ENCODE data around the gene MTFP1.
"Not testable (repeated sequence)": the region's sequence is repeated elsewhere in the genome, so short reads cannot be mapped to it uniquely, and the experiment has no call there.

The MTFP1 gene

DNA sequence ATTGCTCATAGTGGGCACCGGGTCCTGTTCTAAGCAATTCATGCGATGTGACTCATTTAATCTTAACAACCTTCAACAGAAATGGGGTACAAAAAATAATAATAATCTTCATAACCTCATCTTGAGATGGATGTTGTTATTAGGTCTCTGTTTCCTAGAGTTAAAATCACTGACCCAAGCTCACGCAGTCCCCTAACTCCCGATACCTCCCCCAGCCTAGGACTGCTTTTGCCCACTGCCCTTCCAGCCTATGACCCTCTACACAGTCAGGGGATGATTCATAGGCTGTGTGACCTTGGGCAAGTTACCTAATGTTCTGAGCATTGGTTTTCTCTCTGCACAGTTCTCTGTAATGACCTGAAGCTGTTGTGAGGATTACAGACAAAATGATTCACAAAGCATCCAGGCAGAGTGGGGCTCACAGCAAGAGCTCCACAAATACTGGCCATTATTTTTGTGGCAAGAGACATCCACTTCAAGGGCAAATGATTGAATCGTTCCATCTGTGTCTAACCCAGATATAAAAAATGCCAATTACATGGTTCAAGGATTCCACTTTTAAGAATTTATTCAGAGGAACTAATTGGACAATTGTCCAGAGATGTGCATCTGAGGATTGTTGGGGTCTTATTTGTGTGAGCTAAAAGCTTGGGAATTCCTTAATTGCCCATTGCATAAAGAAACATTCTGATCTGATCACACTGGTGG, 20.0 kb downstream of the MTFP1 start:
- Histone ChIP-seq H3K4me1 (peaks cover 37% of the 10 kb centered on the region), H3K4me2 (no peak overlapping the region), H4K20me1 (no peaks in the 10 kb centered on the region), H3K9me3 (no peaks in the 10 kb centered on the region), H3K27me3 (0 out of 2 replicates have a peak, but pooled peaks cover 7% of the 10 kb centered on the region), H3K4me3 (no peak overlapping the region), H3K9ac (no peak overlapping the region), H3K27ac (no peak overlapping the region), H3K36me3 (no peaks in the 10 kb centered on the region)
- no peak for TF ChIP-seq Cebpa-rat (IDR thresholded peaks at IDR 0.05)

DNA sequence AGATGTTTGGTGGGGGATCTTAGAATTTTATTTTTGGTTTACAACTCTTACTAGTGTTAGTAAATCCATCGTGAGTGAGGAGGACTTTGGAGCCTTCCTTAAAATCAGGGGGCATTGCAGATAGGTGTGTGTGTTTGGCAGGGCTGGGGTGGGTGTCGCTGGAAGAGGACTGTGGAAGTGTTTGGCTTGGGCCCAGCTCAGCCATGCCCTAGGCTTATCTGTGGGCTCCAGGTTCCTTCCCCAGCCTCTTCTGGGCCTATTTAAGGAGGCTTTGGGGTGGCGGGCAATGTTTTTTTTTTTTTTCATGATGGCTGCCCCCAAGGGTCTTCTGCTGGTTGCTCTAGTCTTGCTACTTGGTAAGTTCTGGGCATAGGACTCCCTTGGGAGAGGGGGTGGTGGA, 22.1 kb downstream of the MTFP1 start:
- no peaks in the 10 kb centered on the region for H3K9me3 ChIP-seq
- 0 out of 2 replicates have a peak, but pooled peaks cover 7% of the 10 kb centered on the region for H3K27me3 ChIP-seq
- no peak overlapping the region for H3K9ac ChIP-seq
- H3K4me1 ChIP-seq, result peaks cover 17% of the 10 kb centered on the region
- H3K36me3 ChIP-seq, result no peaks in the 10 kb centered on the region
- no peak overlapping the region for H3K27ac ChIP-seq
- no peak for TF ChIP-seq Cebpa-rat (IDR thresholded peaks at IDR 0.05)
- no peaks in the 10 kb centered on the region for H4K20me1 ChIP-seq
- no peak overlapping the region for H3K4me3 ChIP-seq
- H3K4me2 ChIP-seq, result peak overlapping the region; percentile 12

DNA sequence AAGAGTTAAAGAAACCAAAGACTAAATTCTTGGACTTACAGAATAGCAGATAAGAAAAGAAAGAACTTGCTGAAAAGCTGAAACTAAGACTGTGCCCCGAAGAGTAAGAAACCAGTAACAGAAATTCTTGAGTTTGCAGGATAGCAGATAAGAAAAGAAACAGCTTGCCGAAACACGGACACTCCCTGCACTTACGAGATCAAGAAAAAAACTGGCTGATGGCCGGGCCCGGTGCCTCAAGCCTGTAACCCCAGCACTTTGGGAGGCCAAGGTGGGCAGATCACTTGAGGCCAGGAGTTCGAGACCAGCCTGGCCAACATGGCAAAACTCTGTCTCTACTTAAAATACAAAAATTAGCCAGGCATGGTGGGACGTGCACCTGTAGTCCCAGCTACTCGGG, 25.9 kb downstream of the MTFP1 start:
- H3K27me3 ChIP-seq, H3K9me3 ChIP-seq, H3K36me3 ChIP-seq, H3K4me2 ChIP-seq, H3K27ac ChIP-seq, H3K4me1 ChIP-seq, H4K20me1 ChIP-seq, H3K9ac ChIP-seq, H3K4me3 ChIP-seq: not testable (repeated sequence)

DNA sequence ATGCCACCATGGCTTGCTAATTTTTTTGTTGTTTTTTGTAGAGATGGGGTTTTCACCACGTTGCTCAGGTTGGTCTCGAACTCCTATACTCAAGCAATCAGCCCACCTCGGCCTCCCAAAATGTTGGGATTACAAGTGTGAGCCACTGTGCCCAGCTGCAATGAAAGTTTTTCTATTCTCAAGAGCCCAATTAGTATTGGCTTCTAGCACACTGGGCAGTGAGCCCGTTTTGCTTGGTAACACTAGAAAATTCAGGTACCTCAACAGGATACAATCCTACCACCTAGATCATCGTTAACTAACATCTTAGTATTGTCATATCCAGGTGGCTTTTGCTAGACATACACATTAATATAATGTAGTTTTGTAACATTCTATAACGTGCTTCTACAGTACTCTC, 27.3 kb downstream of the MTFP1 start:
- no peak overlapping the region for H3K4me3 ChIP-seq
- no peak overlapping the region for H3K4me2 ChIP-seq
- no peak overlapping the region for H3K9ac ChIP-seq
- H3K36me3 ChIP-seq, result no peaks in the 10 kb centered on the region
- H3K27me3 ChIP-seq, result no peaks in the 10 kb centered on the region
- H3K27ac ChIP-seq, result no peak overlapping the region
- no peaks in the 10 kb centered on the region for H4K20me1 ChIP-seq
- no peak for TF ChIP-seq Cebpa-rat (IDR thresholded peaks at IDR 0.05)
- 0 out of 2 replicates have a peak, but pooled peaks cover 3% of the 10 kb centered on the region for H3K4me1 ChIP-seq
- no peaks in the 10 kb centered on the region for H3K9me3 ChIP-seq

DNA sequence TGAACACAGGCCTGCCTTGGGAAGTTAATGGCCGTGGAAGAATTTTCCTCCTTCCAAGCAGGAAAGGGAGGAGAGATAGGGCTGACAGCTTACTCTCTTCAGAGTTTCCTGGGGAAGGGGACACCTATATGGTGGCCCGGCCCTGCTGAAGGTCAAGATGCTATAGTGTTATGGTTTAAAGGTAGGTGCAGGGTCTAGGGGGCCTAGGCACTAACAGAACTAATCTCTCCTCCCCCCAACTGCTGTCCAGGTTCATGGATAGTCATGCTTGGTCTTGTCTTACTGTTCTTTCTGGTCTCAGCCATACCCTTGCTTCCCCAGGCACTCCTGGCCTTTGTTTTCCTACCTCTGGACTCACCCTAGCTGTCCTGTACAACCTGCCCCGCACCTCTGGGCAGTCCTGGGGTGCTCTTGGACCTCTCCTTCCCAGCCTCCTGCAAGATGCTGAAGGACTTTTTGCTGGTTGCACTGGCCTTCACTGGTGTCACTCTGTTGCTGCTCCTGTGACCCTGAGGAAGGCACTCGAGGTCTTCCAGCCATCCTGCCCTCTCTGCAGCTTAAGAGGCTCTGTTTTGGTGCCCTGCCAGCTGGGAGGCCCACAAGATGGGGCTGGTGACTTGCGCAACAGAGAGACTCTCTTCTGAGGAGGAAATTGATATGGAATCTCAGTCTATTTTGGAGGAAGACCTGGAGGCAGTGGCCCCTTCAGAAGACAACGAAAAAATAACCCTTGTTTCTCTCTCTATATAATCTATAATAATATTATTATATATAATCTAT, 28.4 kb downstream of the MTFP1 start:
- H3K27ac ChIP-seq, result no peak overlapping the region
- no peak overlapping the region for H3K4me3 ChIP-seq
- H3K36me3 ChIP-seq, result no peaks in the 10 kb centered on the region
- H3K27me3 ChIP-seq, result no peaks in the 10 kb centered on the region
- H3K4me1 ChIP-seq, result no peaks in the 10 kb centered on the region
- H3K4me2 ChIP-seq, result no peak overlapping the region
- no peaks in the 10 kb centered on the region for H4K20me1 ChIP-seq
- no peaks in the 10 kb centered on the region for H3K9me3 ChIP-seq
- TF ChIP-seq Cebpa-rat (IDR thresholded peaks at IDR 0.05), result peak; percentile 48; the same call in 1 of the 2 replicates
- no peak overlapping the region for H3K9ac ChIP-seq

DNA sequence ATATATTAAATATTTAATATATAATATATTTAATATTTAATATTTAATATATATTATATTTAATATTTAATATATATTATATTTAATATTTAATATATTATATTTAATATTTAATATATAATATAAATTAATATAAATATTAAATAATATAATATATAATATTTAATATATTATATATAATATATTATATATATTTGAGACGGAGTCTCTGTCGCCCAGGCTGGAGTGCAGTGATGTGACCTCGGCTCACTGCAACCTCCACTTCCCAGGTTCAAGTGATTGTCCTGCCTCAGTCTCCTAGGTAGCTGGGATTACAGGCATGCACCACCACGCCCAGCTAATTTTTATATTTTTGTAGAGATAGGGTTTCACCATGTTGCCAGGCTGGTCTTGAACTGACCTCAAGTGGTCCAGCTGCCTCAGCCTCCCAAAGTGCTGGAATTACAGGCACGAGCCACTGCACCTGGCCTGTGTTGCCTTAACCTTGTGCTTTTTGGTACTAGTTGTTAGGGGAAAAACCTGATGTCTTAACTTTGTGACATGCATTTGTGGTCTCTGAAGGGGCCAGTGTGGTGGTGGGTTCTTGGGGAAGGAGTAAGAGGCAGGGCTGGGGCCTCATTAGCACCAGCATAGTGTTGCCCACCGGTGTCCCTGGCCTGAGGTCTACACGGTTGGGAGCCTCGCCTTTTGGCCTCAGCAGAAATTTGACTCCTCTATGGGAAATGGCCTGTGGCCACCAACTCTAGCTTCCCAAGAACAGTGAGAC, 29.7 kb downstream of the MTFP1 start:
- Histone ChIP-seq H3K4me2 (no peak overlapping the region), H3K9ac (no peak overlapping the region), H3K27ac (no peak overlapping the region), H3K4me3 (no peak overlapping the region), H4K20me1 (no peaks in the 10 kb centered on the region), H3K36me3 (no peaks in the 10 kb centered on the region), H3K9me3 (no peaks in the 10 kb centered on the region), H3K4me1 (no peaks in the 10 kb centered on the region), H3K27me3 (no peaks in the 10 kb centered on the region)
- TF ChIP-seq Cebpa-rat (IDR thresholded peaks at IDR 0.05), result no peak

DNA sequence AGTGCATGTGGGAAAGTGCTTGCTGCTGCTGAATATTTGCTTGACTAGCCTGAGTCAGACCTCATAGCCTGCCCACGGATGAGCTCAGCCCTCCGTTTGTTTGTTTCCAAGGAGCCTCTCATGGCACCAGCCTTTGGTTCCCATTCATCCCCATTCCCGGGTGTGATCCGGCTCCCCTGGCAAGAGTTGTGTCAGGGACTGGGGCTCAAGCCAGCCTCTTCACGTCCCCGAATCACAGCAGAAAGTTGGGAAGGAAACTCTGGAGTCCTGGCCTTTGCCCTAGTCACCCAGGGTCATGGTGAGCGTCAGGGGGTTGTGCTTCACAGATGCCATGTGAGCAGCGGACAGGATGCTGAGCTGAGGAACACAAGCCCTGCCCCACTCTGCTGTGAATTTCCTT, 32.4 kb downstream of the MTFP1 start:
- H3K27me3 ChIP-seq, result no peaks in the 10 kb centered on the region
- no peak overlapping the region for H3K4me2 ChIP-seq
- H3K4me3 ChIP-seq, result no peak overlapping the region
- H3K36me3 ChIP-seq, result no peaks in the 10 kb centered on the region
- H4K20me1 ChIP-seq, result no peaks in the 10 kb centered on the region
- H3K9me3 ChIP-seq, result no peaks in the 10 kb centered on the region
- H3K9ac ChIP-seq, result no peak overlapping the region
- no peak for TF ChIP-seq Cebpa-rat (IDR thresholded peaks at IDR 0.05)
- H3K27ac ChIP-seq, result no peak overlapping the region
- no peaks in the 10 kb centered on the region for H3K4me1 ChIP-seq

DNA sequence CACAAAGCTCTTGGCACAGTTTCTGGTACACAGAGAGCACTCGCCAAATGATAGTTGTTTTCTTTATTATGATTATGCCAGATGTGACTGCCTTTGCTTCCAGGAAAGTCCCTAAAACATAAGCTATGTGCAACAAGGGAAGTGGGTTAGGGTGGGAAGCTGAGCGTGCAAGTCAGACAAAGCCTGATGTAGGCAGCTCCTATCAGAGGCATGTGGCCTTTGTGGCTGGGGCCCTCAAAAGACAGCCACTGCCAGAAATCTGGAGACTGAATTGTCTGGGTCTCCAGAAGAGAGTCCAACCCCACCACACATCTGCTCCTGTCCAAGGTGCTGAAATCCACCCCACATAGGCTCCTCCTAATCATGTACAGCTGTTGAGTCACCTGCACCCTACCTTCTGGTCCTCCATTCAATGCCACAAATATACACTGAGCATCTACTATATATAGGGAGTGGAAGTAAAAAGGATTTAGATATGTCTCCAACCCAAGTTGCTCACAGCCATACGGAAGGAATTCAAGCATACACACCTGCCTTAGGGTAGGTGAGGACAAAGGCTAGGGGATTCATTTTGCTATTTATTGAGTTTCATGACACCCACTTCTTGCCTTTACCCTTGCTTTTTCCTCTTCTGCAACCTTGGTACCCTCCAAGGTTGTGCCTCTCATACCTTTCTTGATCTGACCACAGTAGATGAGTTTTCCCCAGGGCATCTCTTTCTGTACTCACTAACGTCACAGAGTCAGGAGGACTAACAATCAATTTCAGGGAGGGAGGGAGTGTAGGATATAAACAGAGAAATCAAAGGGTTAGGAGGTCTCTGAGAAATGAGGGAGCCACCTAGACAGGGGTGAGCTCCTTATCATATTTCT, 33.8 kb downstream of the MTFP1 start:
- no peak for TF ChIP-seq Cebpa-rat (IDR thresholded peaks at IDR 0.05)
- Histone ChIP-seq H3K9ac (no peak overlapping the region), H3K4me2 (no peak overlapping the region), H3K9me3 (no peaks in the 10 kb centered on the region), H3K4me1 (no peaks in the 10 kb centered on the region), H3K4me3 (no peak overlapping the region), H4K20me1 (no peaks in the 10 kb centered on the region), H3K27me3 (no peaks in the 10 kb centered on the region), H3K27ac (no peak overlapping the region), H3K36me3 (no peaks in the 10 kb centered on the region)

DNA sequence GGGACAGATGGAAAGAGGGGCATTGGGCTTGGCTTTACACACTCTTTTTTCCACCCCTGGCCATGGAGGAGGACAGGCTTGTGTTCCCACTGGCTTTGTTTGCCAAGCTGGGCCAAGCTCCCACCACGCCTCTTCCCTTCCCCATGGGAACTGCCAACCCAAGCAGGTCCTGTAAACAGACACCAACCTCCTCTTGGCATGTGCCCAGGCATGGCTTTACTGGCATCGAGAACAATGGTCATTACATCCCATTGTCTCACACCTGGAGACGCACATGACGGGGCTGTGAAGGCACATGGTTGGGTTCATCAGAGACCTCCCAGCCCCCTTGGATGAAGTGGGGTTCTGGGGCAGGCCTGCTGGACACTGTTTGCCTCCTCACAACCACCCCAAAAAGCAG, 34.6 kb downstream of the MTFP1 start:
- Histone ChIP-seq H3K4me2 (no peak overlapping the region), H3K36me3 (no peaks in the 10 kb centered on the region), H3K9me3 (no peaks in the 10 kb centered on the region), H3K27me3 (no peaks in the 10 kb centered on the region), H3K9ac (no peak overlapping the region), H4K20me1 (no peaks in the 10 kb centered on the region), H3K4me1 (no peaks in the 10 kb centered on the region), H3K4me3 (no peak overlapping the region), H3K27ac (no peak overlapping the region)
- TF ChIP-seq Cebpa-rat (IDR thresholded peaks at IDR 0.05), result no peak

DNA sequence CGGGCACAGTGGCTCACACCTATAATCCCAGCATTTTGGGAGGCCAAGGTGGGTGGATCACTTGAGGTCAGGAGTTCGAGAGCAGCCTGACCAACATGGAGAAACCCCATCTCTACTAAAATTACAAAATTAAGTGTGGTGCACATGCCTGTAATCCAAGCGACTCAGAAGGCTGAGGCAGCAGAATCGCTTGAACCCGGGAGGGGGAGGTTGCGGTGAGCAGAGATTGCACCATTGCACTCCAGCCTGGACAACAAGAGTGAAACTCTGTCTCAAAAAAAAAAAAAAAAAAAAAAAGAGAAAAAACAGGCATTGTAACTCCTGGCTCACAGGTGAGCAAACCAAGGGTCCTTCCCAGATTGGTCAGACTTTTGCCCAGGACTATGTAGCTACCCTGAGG, 35.0 kb downstream of the MTFP1 start:
- H3K4me3 ChIP-seq, result not testable (repeated sequence)

More for the DNA sequence above, 35.0 kb downstream of the MTFP1 start:
- H4K20me1 ChIP-seq, H3K9me3 ChIP-seq, H3K4me2 ChIP-seq, H3K27me3 ChIP-seq, H3K27ac ChIP-seq, H3K9ac ChIP-seq, H3K4me1 ChIP-seq, H3K36me3 ChIP-seq: not testable (repeated sequence)
